Stimulated activated CD8-positive, alpha-beta memory T cell treated with anti-CD3 and anti-CD28 coated beads, Interleukin-7, amount 100 ng/mL, for 4 hours (primary cell): Measurements from ENCODE around the gene CPVL.

Source experiments
- DNase-seq, 2 donors: peaks; one replicate each; pipeline ENCODE4 v3.0.0-alpha.2; 2020; ENCODE audit warnings: low read depth in 2 of 2

Gene CPVL

DNA sequence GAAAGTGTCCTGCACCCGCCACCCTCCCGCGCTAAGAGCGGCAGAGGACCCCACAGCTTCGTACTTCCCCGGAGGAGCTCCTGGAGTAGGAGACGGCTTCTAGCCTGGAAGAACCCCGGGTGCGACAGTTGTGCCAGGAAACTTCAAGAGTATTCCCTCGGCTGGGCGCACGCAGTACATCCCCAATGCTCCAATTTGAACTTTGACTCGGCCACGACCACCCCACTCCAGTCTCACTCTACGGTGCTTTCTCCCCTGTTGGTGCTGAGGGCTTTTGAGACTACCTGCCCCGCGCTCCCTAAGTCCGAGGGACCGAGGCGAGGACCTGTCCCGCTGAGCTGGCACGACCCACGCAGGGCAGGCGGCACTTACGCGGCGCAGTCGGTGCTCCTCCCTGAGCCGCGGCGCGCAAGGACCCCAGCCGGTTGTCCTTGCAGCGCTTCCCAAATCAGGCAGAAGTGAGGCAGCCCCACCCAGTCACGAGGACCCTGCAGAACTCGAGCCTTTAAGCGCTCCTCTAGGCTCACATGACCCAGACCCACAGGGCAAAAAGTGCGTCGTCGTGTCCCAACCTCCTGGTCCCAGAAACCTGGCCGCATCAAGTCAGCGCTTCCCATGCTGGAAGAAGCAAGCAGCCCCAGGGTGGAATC is at the start of gene CPVL:
Gene CPVL (minus strand): TSS at position 481 of the 650 bp plus-strand sequence. CDS start 25,476 bp downstream, outside the sequence.
- DNase-seq: no peak

DNA sequence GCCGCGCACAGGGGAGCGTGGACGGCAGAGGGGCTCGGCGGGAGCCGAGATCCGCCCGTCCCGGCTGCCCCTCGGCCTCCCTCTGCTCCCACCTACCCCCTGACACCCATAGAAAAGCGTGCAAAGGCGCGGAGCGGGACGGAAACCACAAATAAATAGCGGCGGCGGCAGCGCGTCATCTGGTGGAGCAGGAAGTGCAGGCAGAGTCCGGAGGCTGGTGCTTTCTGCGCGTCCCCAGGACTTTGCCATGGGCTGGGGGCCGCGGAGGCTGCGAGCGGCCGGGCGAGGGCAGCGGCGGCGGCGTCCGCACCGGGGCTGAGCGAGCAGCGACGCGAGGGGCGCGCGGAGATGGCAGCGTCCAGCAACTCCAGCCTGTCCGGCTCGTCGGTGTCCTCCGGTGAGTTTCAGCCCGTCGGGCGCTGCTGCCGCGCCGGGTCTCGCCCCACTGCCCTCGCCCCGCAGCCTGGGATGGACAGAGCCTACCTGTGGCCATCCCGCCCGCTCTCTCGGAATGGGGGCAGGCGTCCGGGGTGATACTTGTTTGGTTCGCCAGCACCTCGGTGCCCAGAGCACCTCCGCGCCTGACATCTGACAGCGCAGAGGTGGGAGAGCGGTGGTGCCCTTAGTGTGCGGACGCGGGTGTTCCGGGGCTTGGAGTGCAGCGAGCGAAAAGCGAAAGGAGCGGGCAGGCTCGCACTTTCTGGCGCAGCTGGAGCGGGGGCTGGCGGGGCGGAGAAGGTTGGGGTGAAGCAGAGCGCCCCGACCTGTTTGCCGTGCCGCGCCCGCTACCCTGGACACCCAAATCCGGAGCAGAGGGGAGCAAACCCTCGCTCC is 48.5 kb upstream of the CPVL start, which contains the start of gene CHN2:
Gene CHN2 (plus strand): TSS at position 182 of the 834 bp plus-strand sequence.
- peak; percentile 21 to 52 for DNase-seq

DNA sequence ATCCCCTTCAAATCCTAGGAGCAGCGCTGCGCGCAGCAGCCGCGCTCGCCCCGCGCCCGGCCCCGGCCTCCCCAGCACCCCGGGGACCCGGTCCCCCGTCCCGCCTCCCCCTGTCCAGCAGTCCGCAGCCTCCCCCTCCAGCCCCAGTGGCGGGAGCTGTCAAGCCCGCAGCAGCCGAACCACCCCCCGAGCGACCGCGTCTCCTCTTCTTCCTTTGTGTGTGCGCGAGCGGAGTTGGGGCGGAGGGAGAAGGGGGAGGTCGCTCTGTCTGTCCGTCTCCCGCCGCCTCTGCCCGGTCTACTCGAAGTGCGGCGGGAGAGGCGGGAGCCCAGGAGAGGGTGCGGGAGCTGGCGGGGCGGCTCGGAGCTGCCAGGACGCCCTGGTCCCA is 47.9 kb upstream of the CPVL start:
- DNase-seq: no peak

DNA sequence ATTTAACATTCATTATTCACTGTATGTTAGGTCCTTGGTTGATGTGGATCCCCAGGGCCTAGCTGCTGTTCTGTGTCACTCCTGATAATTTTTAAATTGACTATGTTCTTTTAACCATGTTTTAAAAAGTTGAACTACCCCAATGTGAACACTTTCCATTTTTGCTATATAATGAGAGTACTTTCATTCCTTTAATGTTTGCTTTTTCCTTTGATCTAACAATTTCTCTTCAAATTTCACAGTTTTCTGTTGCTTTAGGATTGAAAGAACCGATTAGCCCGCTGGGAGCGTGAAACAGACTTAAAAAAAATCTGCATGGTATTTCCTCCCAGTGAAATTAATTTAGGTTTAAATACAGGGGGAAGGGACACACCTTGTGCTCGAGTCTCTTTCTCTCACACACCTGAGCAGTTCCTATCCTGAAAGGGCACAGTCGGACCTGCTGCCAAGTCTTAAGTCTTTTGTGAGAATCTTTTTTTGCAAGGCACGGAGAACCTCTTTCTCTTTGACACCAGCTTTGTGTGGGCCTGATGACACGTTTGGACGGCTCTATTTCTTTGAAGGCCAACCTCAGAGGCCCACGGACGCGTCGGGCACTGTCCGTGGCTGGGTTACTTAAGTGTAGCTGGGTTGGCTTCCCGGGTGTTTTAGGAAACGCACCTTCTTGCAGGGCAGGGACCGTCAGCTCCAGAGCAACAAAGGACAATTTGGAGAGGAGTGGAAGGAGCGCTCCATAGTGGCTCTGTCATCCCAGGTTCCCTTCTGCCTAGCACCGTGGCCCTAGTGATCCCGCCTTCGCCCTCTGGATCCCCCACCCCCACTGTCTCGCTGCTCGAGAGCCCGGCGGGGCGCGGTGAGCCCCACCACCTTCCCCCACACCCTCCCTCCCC is 47.2 kb upstream of the CPVL start:
- DNase-seq: no peak

DNA sequence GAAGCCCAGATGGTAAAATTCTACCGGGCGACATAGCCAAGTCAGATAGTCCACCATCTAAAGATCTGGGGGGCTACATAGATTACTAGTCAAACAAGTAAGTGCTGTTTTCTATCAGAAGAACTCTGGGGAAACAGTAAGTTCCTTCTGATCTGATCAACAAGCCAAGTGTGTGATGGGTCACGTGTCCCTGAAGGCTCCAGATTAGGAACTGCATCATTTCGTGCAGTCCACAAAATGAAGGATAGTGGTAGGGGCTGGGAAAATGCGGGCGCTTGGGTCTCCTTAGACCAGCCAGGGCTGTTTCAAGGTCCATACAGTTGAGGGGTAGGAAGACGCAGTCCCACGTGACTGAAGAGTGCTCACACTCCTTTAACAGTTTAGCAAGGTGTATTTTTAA is 46.5 kb upstream of the CPVL start:
- DNase-seq: no peak

DNA sequence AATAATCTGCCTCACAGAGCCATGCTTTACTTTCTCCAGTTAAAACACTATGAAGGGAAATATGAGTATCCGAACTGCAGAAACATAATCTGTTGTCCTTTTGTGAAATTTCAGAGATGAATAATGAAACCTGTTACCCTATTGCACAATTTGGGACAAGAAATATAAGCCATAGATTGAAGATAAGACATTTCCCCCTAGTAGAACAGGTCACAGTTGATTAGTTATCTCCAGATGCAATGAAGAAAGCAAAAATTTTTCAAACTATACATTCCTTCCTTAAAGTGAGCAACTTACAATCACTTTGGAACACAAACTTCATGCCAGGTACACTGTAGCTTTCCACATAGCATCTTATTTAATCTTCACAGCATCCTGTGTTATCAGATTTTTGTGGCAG is 46.0 kb upstream of the CPVL start:
- no peak for DNase-seq

DNA sequence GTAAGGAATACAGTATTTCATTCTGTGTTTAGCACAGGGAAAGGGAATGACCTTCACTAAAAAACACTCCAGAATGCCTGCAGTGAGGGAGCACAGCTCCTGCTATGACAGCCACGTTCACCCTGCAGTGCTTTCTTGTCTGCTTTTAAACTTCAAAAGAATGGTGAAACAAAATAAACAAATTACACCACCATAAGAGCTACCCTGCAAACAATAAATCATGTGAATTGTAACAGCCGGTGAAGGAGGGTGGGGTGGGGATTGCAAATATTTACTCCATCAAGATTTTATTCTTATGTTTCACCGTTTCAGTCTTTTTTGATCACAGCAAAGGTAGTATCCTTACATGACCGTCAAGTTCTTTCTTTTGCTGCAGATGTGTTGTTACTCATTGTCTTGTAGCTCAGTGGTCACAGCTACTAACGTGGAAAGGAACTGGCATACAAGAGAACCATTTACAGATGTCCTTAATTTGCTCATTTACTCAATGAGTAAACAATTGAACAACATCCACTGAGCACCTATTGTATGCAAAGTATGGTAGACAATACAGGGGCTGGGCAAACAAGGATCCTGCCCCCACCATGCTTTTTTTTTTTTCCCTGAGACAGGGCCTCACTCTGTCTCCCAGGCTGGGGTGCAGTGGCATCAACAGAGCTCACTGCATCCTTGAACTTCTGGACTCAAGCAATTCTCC is 44.2 kb upstream of the CPVL start:
- DNase-seq: no peak

DNA sequence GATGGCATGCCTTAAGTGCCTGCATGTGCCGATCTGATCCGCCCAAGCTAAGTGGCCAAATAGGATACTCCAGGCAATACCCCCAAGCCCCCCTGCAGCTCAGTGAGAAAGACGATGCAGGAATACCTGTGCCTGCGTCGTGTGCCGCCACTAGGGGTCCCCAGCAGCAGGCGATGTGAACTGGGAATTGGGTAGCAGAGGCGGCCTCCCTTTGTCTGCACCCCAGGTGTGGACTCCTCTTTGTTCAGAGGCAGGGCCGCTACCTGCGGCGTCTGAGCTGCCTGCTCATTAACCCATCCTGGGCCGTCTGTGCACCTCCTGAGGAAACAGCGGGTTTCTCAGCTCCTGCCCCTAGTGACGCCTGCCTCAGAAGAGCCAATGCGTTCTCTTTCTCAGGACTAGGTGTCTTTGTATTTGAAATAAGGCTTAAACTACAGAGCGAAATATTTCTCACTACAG is 43.4 kb upstream of the CPVL start:
- peak; percentile 26 to 44 for DNase-seq

DNA sequence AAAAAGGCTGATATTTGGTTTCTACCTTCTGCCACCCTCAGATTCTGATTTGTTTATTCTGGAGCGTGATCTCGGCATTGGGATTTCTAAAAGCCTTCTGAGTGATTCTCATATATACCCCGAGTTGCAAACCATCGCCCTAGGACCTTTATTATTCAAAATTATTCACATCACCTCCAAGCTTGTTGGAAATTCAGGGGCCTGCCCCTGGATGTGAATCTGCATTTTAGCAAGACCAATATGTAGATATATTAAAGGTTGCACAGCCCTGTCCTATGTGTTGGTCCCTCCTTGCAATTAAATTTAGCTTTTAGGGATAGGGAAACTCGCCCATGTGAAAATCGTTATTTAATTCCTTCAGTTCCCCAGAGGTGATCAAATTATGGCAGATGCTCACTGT is 39.3 kb upstream of the CPVL start:
- no peak for DNase-seq

DNA sequence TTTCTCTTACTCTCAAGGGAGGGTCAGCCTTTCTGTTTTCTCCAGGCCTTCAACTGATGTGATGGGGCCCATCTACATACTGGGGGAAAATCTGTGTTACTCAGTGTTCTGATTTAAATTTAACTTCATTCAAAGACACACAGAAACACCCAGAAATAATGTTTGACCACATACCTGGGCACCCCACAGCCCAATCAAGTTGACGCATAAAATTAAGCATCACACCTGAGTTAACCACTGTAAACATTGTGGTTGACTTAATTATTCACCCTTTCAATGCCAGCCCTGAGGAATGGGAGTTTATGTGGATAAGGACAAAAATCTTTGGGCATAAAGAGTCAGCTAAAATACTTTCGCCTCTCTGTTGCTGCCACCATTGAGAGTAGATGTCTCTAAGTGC is 38.3 kb upstream of the CPVL start:
- no peak for DNase-seq

DNA sequence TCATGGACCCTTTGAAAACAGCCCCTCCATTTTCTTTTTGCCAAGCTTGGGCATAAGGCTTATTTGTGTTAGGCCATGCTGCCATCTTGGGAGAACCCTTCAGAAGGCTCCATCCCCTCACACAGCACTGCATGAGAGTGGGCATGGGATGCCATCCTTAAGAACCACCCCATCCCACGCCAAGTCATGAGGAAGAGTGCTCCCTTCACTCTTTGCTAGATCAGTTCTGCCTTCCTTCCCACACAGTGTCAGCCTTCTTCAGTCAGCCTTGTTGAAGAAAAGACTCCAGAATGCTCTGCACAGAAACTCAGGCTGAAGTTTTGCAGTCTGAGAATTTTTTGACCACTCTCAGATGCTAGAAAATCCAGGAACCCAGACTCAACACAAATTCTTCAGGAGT is 32.8 kb upstream of the CPVL start:
- DNase-seq: no peak

DNA sequence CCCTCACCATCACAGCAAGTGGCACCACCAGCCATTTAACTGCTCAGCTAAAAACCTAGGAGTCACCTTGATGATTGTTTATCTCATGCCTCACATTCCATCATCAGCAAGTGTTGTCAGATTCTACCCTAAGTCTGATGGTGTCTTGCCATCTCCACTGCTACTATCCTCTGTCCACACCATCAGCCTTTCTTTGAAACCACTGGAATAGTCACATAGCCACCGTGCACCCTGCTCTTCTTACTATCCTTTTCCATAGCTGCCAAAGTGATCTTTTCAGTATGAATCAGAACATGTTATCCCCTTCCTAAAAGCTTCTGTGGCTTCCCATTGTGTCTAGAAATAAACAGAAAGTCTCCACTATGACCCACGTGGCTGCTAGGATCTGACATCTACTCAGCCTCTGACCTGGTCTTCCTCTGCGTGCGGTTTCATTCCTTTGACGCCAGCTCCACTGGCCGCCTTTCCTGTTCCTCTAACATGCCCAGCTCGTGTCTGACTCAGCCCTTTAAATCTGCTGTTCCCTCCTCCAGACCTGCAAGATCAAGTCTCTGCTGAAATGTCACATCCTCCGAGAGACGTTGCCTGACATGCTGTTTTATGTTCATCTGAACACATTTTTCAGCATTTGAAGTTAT is 31.7 kb upstream of the CPVL start:
- DNase-seq: no peak

DNA sequence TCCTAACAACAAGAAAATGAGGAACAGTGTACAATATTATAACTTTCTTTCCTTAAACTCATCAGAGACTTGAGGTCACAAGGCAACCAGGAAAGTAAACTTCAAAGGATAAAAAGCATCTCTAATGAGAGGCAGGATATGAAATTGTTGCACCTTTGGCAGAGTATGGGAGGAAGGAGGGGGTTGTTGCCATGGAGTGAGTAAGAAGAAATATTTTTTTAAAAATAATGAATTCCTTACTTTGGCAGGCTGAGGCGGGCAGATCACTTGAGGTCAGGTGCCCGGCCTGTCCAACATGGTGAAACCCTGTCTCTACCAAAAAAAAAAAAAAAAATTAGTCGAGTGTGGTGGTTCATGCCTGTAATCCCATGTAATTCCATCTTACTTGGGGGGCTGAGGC is 27.1 kb upstream of the CPVL start:
- no peak for DNase-seq

DNA sequence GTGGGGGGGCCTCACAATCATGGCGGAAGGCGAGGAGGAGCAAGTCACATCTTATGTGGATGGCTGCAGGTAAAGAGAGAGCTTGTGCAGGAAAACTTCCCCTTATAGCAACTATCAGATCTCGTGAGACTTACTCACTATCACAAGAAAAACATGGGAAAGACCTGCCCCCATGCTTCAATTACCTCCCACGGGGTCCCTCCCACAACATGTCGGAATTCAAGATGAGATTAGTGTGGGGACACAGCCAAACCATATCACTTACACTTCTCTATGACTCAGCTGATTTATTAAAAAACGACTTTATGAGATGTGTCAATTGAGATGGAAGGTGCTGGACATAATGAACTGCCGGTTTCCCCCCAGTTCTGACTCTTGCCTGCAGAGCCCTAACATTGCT is 24.4 kb upstream of the CPVL start:
- no peak for DNase-seq

DNA sequence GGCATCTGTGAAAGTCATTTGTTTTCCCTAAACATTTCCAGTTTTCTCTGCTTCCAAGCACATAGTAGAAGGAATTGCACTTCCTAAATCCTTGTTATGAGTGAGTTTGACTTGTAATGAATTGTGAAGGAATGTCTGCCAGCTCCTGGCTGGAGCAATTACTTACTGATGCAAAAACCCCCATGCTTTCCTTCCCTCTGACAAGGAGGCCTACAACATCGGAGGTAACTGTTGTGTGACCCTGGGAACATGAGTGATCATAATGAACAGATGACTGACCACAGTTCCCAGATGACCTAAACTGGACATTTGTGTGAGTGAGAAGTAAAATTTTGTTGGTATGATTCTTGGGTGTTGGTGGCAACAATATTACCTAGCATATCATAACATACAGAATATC is 21.4 kb upstream of the CPVL start:
- DNase-seq: no peak

DNA sequence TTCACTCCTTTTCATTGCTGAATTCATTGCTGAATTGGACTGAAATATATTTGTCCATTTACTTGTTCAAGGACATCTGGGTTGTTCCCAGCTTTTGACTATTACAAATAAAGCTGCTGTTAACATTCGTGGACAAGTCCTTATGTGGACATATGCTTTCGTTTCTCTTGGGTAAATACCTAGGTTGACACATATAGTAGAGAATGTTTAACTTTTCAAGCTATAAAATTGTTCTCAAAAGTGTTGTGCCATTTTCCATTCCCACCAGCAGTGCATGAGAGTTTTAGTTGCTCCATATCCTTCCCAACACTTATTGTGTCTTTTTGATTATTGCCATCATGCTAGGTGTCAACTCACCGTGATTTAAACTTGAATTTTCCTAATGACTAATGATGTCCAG is 17.5 kb upstream of the CPVL start:
- no peak for DNase-seq

DNA sequence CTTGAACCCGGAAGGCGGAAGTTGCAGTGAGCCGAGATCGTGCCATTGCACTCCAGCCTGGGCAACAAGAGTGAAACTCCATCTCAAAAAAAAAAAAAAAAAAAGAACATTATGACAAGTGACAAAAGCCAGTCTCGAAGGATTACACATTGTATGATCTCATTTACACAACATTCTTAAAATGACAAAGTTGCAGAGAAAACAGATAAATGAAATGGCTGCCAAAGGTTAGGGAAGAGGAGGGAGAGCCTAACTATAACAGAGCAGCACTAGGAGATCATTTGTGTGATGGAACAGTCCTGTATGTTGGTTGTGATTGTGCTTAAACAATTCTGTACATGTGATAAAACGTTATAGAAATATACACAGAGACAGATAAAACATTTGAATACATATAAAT is 16.2 kb upstream of the CPVL start:
- DNase-seq: no peak

DNA sequence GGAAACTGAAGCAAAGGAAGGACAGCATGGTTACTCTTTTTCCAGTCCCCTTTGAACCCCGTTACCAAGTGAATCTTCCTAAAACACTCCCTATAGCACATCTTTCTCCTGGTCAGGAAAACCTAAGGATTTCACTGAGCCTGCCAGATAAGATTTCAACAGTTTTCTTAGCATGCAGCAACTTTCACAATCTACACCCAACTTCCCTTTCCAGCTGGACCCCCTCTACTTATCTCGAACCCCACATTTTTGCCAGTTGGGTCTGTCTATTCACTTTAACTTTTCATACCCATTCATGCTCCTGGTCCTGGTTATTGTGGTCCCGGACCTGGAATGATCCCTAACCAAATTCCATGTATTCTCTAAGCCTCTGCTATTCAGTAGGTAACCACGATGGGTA is 14.9 kb upstream of the CPVL start:
- DNase-seq: no peak

DNA sequence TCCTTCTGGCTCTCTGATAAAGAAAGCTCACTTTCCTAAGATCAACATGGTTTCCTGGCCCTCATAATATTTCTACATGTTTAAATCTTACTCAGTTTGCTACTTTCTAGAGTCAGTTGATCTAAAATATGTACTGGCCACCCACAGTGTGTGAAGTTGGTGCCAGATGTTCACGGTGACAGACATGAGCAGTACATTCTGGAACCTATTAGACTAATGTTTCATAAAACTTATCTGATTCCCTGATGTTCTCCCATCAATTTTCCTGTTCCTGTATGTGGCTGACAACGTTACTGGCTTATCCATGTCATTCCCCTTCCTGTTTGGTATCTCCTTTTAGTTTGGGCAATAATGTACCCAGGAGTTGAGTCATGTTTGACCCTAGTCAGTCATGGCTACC is 13.7 kb upstream of the CPVL start:
- DNase-seq: no peak

DNA sequence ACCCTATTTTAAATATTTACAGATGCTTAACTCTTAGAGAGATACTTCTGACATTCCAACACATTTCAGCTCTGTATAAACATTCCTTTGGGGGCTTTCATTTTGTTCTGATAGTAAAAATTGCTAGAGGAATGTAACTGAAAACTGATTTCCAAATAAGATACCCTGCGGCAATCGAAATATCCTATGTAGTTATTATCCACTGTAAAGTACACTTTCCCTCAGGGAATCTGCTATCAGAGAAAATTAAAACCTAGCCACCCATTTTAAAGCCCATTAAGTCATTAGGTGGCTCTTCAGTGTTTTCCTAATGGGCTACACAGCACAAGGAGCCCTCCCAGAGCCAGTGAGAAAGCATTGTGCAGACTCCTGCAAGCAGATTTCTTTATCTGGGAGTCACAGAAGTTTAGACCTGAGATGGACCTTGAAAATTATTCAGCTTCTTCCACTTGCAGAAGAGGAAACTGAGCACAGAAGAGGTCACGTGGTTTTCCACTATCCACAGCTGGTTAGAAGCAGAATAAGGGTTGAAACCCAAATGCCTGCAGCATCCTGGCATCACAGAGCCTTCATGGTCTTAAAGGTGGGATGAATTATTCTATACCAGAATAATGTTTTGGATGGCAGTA is 12.6 kb upstream of the CPVL start:
- no peak for DNase-seq
